GM18499 (cell line): ENCODE results near the gene MEF2A.
"Not testable (repeated sequence)": the region's sequence is repeated elsewhere in the genome, so short reads cannot be mapped to it uniquely, and the experiment has no call there.

Source experiments
- ATAC-seq: cut with Tn5 transposase; IDR thresholded peaks from one replicate; pipeline ENCODE4 v1.9.1; 2021; ENCODE audit warnings: moderate number of reproducible peaks; ENCODE audit not compliant: insufficient read depth, unreplicated experiment

Gene MEF2A

GRCh38 chr15:99565299-99566156, at the start of gene MEF2A:
MEF2A (plus strand) TSS chr15:99565984; CDS start chr15:99633120, 67,136 bp downstream.
- no peak for ATAC-seq

- ATAC-seq, result no peak
These were observed 47.6 kb upstream of the MEF2A start for GRCh38 chr15:99518191-99518590.

GRCh38 chr15:99519366-99519765, 46.4 kb upstream of the MEF2A start:
- ATAC-seq, result not testable (repeated sequence)

- ATAC-seq, result no peak
These were observed 43.5 kb upstream of the MEF2A start for GRCh38 chr15:99522288-99522687.

- no peak for ATAC-seq
These were observed 39.6 kb upstream of the MEF2A start for GRCh38 chr15:99526176-99526575.

- ATAC-seq, result no peak
These were observed 39.1 kb upstream of the MEF2A start for GRCh38 chr15:99526671-99527070.

GRCh38 chr15:99536422-99537040, 29.3 kb upstream of the MEF2A start:
- no peak for ATAC-seq

GRCh38 chr15:99537344-99537743, 28.4 kb upstream of the MEF2A start:
- no peak for ATAC-seq

- no peak for ATAC-seq
These were observed 27.5 kb upstream of the MEF2A start for GRCh38 chr15:99538261-99538660.

GRCh38 chr15:99542828-99543227, 23.0 kb upstream of the MEF2A start:
- no peak for ATAC-seq

GRCh38 chr15:99545605-99546004, 20.2 kb upstream of the MEF2A start:
- no peak for ATAC-seq

GRCh38 chr15:99546441-99547100, 19.2 kb upstream of the MEF2A start:
- no peak for ATAC-seq

GRCh38 chr15:99547517-99547916, 18.3 kb upstream of the MEF2A start:
- ATAC-seq, result no peak

- ATAC-seq, result no peak
These were observed 15.7 kb upstream of the MEF2A start for GRCh38 chr15:99550077-99550476.

- ATAC-seq, result no peak
These were observed 13.7 kb upstream of the MEF2A start for GRCh38 chr15:99552111-99552510.

GRCh38 chr15:99554880-99555488, 10.8 kb upstream of the MEF2A start:
- no peak for ATAC-seq

GRCh38 chr15:99556011-99556410, 9.8 kb upstream of the MEF2A start:
- no peak for ATAC-seq

- ATAC-seq, result no peak
These were observed 9.2 kb upstream of the MEF2A start for GRCh38 chr15:99556578-99556977.

GRCh38 chr15:99558084-99558483, 7.7 kb upstream of the MEF2A start:
- ATAC-seq, result no peak

- no peak for ATAC-seq
These were observed 7.2 kb upstream of the MEF2A start for GRCh38 chr15:99558571-99558970.
